GM19240 (cell line): ENCODE data around the gene MAD1L1.

ENCODE experiments used
- DNase-seq: peaks from one replicate; pipeline ENCODE4 v3.0.0; 2011; ENCODE audit warnings: low spot score; ENCODE audit not compliant: insufficient read length

The MAD1L1 gene

GRCh38 chr7:2219136-2219535 lies 13.6 kb downstream of the MAD1L1 start:
- DNase-seq = no peak

- DNase-seq = no peak
These were observed 14.3 kb downstream of the MAD1L1 start for GRCh38 chr7:2218444-2218785.

- no peak for DNase-seq
These were observed 14.9 kb downstream of the MAD1L1 start for GRCh38 chr7:2217716-2218443.

GRCh38 chr7:2217206-2217605 lies 15.5 kb downstream of the MAD1L1 start:
- DNase-seq = no peak

GRCh38 chr7:2215851-2216250 lies 16.9 kb downstream of the MAD1L1 start:
- no peak for DNase-seq

GRCh38 chr7:2214636-2215035 lies 18.1 kb downstream of the MAD1L1 start:
- DNase-seq = no peak

GRCh38 chr7:2213551-2214215 lies 19.1 kb downstream of the MAD1L1 start:
- DNase-seq = no peak

GRCh38 chr7:2212906-2213305 lies 19.8 kb downstream of the MAD1L1 start:
- no peak for DNase-seq

- DNase-seq = no peak
These were observed 20.8 kb downstream of the MAD1L1 start for GRCh38 chr7:2211926-2212325.

GRCh38 chr7:2211259-2211880 lies 21.4 kb downstream of the MAD1L1 start:
- no peak for DNase-seq

GRCh38 chr7:2210551-2211258 lies 22.0 kb downstream of the MAD1L1 start:
- no peak for DNase-seq

- DNase-seq = no peak
These were observed 22.8 kb downstream of the MAD1L1 start for GRCh38 chr7:2209961-2210323.

GRCh38 chr7:2209146-2209960 lies 23.4 kb downstream of the MAD1L1 start:
- peak; percentile 76 for DNase-seq

GRCh38 chr7:2208712-2209111 lies 24.0 kb downstream of the MAD1L1 start:
- DNase-seq = no peak

- no peak for DNase-seq
These were observed 27.5 kb downstream of the MAD1L1 start for GRCh38 chr7:2205036-2205780.

- no peak for DNase-seq
These were observed 28.3 kb downstream of the MAD1L1 start for GRCh38 chr7:2204446-2204845.

GRCh38 chr7:2203766-2204300 lies 28.9 kb downstream of the MAD1L1 start:
- no peak for DNase-seq

- DNase-seq = no peak
These were observed 29.6 kb downstream of the MAD1L1 start for GRCh38 chr7:2202901-2203765.

- no peak for DNase-seq
These were observed 30.4 kb downstream of the MAD1L1 start for GRCh38 chr7:2202361-2202761.
